SKM-1 treated with dmso at 0.1 percent for 144 hours (cell line): ENCODE data around the gene TNNI3K.

Source experiments
- DNase-seq: peaks from one replicate; lab custom pipeline; 2025; ENCODE audit not compliant: unreplicated experiment; lab: John Stamatoyannopoulos, UW

Gene TNNI3K

DNA sequence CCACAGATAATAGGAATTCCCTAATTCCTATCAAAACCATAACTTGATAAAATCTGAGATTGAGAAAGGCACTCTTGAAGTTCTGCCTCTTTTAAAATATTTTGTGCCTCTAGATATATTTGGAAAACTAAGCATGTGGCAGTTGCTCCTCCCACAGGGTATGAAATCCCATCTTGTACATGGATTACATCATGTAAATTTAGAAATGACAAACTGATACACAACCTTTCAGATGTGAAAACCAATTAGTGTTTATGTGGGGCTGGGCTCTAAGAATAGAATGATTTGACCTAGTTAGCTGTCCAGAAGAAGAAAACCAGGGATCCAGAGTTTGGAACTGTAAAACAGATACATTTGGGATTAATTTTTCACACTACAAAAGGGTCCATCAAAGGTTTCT, 261.5 kb downstream of the TNNI3K start:
- no peak for DNase-seq

DNA sequence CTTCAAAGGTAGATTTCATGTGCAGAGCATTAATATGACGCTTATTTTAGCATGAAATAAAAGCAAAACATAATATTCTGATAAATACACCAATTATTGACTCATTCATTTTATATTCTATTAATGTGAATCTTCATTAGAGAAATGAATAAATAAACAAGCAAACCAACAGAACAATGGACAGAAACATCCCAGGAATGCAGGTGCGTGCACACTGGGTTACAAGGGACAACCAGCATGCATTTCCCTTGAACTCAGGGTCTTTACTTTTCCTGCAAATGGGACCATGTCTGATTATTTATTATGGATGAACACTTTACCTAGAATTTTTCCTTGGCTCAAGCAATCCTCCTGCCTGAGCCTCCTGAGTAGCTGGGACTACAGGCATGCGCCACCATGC, 263.7 kb downstream of the TNNI3K start:
- DNase-seq, result no peak

DNA sequence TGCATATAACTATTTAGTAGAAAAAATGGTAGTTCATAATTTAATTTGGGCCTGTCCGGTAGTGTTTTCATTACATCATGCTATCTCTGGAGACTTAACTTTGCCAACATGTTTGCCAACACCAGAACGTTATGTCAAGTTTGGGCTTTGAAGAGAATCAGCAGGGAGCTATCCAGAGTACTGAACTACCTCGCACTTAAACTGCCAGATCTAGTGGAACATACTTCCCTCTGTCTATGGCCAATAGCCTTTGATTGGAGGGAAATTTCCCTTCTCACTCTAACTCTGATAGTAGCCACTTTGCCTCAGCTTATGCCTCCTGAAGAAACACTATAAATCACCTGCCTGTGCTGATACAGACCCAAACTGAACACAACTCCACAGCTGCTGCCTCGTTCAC, 267.2 kb downstream of the TNNI3K start:
- no peak for DNase-seq

DNA sequence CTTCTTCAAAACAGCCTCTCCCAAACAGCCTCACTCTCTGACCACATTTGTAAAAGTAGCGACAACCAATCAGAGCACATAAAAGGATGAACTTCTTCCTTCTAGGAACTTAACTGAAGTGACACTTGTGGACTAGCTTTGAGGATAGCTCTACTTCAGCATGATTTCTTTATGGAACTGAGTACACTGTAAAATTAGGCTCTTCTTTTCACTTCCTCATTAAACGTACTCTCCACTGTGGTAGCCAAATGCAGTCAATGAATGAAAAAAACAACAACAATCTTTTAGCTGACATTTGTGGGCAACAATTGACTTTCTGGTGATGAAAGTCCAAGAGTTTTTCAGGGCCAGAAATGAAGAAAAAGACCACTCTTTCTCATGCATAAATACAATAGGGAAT, 267.7 kb downstream of the TNNI3K start:
- DNase-seq, result no peak

DNA sequence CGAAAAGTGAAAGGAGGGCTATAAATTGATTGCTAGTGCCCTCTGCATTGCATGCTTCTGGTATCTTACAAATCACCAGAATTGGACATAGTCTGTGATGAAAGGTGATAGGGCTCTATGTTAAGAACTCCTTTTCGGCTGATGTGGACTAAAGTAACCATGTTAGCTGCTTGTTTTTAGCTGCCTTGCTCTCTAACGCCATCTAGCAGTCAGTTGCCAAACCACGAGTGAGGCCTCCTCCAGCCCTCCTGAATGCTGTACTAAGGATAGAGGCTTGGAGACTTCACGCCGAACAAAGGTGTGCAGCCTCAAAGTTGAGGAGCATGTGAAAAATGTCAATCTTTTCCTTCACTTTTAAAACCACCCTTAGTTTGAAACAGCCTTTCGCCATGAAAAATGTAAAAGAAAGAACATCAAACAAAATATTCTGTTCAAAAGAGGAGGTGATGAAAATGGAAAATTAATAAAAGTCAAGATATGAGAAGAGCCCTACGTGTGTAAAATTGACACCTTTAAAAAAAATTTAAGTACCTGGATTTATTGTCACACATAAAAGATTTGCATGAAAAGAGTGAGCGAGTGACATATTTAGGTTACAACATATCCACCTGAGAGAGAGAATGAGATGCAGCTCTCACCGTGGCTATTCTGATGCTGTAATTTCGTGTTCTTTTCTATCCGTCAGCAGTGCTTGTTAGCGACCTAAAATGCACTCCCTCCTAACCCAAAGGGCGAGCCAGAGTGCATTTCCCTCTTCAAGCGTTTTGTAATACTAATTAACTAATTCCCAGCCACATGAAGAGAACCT, 269.1 kb downstream of the TNNI3K start:
- peak; percentile 13 for DNase-seq

DNA sequence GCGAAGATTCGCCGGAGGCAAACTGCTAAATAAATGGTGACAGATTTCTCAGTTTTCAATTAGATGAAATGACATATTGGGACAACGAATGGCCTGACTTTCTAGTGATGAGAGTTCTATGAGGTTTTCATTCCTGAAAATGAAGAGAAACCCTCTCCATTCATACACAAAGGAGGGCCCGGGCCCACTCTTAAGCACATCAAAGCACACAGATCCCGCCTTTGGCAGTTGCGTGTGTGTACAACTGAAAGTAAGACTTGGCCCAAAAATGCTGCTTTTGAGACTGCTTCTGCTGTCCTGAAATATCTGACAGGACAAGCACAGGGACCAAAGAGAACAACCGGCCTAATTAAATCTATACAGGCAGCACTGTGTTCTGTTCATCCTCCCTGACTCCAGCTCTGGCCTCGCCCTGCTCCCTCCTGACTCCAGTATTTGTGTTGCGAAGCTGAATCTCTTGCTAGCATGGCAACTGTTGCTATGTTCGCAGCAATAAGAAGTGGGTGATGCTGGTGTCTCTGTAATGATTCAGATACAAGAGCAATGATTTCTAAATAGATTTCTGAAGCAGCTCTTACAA, 269.8 kb downstream of the TNNI3K start:
- no peak for DNase-seq

DNA sequence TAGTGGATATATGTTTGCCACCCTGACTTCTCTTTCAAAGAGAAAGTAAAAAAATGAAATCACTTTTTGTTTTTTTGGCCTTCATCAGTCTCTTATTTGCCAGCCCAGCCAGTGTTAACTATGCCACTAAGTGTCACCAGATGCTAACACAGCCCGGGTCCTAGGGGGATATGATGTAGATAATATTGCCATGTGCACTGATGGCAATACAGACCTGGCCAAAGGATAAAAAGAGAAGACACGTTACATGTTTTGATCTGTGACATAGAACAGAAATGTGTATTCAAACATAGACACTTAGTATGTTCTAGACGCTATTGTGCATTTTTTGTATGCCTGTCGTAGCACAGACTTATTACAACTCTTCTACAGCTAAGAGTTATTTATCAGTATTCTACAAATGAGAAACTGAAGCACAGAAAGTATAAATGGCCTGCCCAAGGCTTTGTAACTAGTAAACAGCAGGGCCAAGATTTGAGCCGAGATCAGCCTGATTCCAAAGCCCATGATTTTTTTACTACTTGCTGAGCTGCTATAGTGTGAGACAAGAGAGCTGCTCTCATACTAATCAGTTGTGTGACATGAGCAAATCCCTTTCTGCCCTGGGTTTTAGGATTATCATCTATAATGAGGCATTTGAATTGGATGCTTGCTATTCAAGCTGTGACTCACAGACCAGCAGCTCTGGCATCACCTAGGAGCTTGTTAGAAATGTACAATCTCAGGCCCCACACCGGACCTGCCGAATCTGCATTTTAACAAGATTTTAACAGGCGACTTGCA, 270.9 kb downstream of the TNNI3K start:
- no peak for DNase-seq

DNA sequence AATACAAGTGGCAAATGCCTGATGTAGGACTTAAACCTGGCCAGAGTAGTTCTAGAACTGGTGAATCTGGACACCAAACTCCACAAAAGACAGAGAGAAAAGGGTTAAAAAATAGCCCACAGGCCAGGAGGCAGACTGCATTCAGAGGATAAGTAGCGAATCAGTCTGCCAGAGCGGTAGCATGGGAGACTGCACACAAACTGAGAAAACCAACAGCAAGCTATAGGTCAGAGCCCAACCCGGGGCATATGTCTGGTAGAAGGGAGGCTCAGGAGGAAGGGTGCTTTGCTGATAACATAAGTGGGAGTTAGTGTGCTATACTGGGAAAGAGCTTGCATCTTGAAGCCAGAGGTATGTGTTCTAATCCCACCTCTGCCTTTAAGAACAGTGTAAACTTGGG, 273.3 kb downstream of the TNNI3K start:
- DNase-seq, result no peak

DNA sequence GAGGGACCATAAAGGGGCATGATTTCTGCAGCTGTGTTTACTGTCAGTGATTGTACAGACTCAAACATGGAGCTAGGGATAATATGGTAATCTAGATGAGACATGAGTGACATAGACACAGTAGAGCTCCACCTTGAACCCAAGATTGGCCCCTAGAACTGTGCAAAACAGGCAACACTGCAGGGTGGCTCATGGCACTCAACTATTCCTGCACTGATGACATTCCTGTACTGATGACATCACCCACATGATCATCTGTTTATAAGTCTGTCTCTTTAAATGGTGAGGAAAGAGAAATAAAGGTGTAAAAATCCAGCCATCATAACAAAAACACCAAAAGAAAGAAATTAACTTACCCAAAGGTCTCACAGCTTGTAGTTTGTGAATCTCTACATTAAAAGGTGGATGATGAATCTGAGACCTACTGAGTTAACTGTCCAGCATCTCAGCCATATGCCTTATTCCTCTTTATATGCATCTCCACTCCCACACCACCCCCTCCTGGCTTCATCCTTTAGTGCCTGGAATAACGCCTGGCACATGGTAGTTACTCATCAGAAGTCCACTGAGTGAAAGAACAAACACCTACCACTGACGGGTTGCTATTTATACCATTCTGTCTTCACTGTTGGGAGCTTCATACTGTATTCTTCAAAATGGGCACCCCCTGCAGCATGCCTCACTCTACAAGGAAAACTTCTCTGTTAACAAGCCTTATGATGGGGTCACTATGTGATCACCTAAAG, 277.2 kb downstream of the TNNI3K start, which contains the start of gene LRRC53:
LRRC53 (minus strand) TSS at position 442 of the 746 bp plus-strand sequence. CDS start 29,262 bp downstream, outside the sequence.
- DNase-seq, result no peak

DNA sequence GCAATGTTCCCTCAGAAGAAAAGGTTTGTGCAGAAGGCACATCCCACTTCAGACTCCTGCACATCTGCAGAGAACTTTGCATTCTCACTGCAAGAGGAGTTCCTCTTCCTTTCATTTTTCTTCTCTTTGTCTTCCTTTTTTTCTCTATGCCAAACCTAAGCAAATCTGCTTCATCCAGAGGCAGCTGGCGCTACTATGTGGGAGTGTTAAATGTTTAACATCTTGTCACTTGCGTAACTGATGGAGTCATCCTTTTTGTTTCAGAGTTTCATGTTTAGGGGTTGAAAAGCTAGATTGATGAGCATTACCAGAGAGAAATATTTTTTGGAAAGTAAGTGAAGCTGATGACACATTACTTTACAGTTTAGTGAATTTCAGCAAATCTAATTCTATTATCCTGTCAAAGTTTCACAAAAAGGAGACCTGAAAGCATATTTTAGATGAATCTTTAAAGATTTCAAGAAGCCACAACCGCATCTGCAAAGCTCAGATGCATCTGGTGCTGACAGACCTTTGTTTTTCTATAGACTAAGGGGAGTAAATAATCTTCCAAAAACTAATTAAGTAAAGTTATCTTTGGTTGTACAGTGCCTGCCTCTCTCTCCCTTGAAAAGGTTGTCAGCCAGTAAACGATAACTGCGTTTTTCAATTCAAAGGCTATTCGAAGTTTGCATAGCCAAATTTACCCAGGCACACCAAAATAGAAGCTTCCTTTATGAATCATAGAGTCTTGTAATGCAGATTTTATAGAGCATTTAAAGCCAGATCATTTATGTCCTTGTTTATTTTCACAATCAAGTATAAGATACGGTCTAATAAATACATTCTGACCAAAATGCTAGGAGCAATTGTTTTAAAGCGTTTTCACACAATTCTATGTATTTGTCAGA, 278.5 kb downstream of the TNNI3K start:
- peak; percentile 13 for DNase-seq

DNA sequence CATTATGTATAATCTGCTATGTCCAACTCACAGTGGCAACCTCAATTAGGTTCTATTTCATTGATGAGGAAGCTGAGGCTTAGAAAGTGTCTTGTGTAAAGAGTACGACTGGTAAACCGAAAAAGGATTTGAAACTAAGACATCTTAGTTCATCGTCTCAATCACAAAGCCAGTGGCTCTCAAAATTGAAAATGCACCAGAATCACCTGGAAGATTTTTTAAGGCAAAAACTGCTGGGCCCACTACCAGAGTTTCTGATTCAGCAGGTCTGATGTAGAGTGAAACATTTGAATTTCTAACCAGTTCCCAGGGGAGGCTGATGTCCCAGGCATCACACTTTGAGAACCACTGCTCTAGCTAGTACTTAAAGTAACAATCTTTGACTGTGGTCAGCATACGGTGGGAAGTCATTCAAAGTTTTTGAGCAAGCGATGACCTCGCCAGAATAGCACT, 282.4 kb downstream of the TNNI3K start:
- DNase-seq, result no peak

DNA sequence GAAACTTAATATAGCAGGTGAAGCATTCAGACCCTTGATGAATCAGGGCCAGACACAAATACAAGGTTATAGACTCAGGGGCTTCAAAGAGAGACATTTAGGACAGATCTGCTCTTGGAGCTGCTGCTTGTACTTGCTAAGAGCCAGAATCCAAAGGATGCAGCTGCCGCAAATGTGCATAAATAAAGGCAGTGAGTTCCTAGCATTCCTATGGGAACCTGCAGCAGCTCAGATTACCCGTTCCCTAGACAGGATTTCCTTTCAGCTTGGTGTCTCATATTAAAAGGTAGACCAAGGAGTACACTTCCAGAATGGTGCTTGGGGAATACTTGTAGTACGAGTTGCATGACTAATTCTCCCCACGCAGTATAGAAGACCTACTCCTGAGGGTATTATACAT, 287.0 kb downstream of the TNNI3K start:
- no peak for DNase-seq

DNA sequence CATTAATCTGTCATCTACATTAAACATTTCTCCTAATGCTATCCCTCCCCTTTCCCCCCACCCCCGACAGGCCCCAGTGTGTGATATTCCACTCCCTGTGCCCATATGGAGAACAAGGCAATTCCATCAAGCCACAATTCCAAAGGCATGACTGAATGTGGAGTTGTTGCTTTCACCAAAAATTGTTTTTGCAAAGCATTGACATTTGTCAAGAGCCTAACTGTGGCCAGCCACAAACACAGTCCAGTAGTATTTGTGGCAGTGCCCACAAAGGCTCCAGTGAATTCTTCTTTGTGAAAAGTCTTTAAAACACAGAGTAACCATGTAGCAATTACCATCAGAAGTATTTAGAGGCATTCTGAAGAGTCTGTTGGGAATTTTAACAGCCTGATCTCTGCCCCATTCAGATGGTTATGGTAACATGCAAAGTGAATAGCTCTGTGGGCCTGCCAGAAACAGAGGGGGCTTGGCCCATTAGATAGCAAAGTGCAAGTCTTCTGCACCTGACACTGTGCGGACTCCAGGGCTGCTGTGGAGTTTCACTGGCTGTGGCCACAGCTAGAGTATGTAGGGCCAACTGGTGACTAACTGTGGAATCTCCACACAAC, 288.8 kb downstream of the TNNI3K start:
- DNase-seq, result no peak

DNA sequence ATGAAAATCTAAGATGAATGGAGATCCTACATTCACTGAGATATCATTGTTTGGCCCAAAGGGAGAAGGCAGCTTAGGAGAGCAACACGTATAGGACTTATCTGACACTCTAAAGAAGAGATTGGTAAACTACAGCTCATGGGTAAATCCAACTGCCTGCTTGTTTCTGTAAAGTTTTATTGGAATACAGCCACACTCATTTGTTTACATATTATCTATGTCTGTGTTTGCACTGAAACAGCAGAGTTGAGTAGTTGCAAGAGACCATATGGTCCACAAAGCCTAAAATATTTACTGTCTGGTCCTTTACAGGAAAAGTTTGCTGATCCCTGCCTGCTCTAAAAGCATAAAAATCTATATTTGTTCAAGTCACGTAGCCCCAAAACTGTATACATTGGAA, 291.5 kb downstream of the TNNI3K start:
- DNase-seq, result no peak

DNA sequence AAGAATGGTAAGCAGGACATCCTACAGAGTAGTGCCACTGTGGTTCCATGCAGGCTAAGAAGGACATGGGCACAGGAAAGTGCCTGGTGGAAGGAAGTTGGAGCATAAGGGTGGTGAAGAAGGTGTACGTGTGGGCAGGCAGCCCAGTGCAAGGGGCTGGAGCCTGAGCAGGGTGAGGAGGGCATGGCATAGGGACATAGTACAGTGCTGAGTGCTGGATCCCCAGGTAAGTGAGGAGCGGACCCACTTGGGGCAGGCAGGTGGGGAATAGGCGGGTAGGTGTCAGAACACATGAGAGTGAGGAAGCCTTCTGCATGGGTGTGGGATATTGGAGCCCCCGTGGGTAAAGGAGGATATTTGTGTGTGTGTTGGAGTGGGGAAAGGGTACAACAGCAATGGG, 292.9 kb downstream of the TNNI3K start:
- no peak for DNase-seq

DNA sequence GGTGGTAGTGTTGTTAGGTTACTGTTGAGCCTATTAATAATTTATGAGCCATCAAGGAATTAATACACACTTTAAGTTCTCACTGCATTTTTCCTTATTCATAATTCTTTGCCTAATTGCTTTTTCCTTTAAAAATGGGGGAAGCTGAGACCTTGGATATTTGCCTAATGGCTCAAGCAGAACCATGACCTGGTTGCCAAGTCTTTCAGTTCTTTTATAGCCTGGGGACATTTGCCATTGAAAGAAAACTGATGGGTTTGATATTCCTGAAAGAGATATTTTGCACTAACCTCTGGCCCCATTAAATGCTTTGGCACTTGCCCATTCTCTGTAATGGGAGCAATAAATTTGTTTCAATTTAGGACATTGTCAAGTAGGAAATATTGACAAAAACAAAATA, 295.7 kb downstream of the TNNI3K start:
- no peak for DNase-seq

DNA sequence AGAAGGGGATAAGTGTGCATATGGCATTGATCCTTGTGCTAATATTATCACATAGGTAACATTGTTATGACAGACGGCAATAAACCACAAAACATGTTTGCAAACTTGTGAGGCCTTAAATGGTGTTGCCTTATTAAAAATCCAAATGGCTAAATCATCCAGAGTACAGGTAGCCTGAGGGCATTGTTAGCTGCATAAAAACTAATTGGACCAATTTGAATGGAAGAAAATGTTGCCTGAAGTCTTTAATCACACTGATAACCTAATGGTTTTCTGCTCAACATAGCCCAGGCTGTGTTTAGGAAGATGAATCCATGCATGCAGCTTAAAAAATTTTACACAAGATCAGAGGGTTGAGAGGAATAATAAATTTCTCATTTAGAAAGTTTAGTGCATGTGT, 296.6 kb downstream of the TNNI3K start:
- DNase-seq, result no peak

DNA sequence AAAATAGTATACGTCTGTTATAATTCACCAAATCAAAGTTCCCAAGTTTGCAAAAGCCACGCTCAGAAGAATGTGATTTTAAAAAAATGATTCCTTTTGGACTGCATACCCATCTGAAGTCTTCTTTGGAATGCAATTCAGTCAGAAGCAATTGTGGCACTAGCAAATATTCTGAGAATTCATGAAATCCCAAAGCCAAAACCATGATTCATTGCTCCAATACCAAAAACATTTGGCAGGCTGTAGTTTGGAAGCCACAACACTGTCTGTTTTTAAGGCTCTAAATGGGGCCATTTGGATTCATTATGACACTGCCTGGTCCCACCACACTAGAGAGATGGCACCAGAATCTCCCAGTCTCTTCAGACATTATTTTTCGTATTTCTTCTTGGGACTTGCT, 299.1 kb downstream of the TNNI3K start:
- no peak for DNase-seq

DNA sequence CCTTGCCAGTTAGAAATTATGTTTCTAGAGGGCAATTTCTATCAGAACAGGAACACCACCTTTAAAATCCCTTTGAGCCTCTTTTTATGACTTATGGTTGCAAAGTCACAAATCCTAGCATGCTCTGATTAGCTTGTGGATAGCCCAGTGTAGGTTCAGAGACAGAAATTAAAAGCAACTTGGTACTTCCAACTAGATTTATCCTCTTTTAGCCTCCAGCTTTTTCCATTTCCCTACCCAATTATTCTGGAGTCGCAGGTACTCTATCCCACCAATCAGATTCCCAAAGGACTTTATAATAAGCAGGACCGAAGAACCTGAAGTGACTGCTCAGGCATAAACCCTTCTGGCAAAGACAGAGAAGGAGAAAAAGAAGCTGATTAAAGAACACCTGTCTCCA, 310.6 kb downstream of the TNNI3K start:
- DNase-seq, result no peak
